Fibroblast of lung (primary cell): ENCODE results near the gene UTS2R. TPM values are rescaled to one million over a fixed set of nuclear protein-coding genes. Genes with fewer than 3 reads are reported as not detected.

Source experiments
- DNase-seq, 2 donors: peaks; one replicate each; pipeline versions ENCODE4 v3.0.0 to v3.0.0-alpha.2; 2010; ENCODE audit warnings: low read depth in 2 of 2
- H2AFZ ChIP-seq: 2 replicates; pipeline ENCODE4 v1.5.1; 2012; ENCODE audit warnings: low read length, control low read depth, inconsistent platforms
- H3K27ac ChIP-seq: 2 replicates; pipeline ENCODE4 v1.5.1; 2011; ENCODE audit warnings: low read length, control low read depth; ENCODE audit not compliant: insufficient read depth
- H3K27me3 ChIP-seq: 2 replicates; pipeline ENCODE4 v1.5.1; 2011; ENCODE audit warnings: mild to moderate bottlenecking, low read length; ENCODE audit not compliant: control insufficient read depth, insufficient read depth
- H3K36me3 ChIP-seq: 2 replicates; pipeline ENCODE4 v1.5.1; 2011; ENCODE audit warnings: low read length; ENCODE audit not compliant: control insufficient read depth, insufficient read depth
- H3K4me1 ChIP-seq: 2 replicates; pipeline ENCODE4 v1.5.1; 2011; ENCODE audit warnings: low read length; ENCODE audit not compliant: control insufficient read depth, insufficient read depth; ENCODE audit errors: extremely low read depth
- H3K4me2 ChIP-seq: 2 replicates; pipeline ENCODE4 v1.5.1; 2011; ENCODE audit warnings: low read length, control low read depth; ENCODE audit not compliant: insufficient read depth; ENCODE audit errors: extremely low read depth
- H3K4me3 ChIP-seq, 4 experiments: fragments of 200-600 bp in 1 of 4; sonication (generic) in 1 of 4; replicated peaks in 1 of 4; 2 replicates each; pipeline ENCODE4 v1.5.1; 2011 to 2016; ENCODE audit warnings: low read length in 4 of 4, low read depth in 3 of 4, mild to moderate bottlenecking in 3 of 4, control low read depth in 2 of 4, inconsistent platforms in 1 of 4, mixed read lengths in 1 of 4; ENCODE audit not compliant: insufficient read depth in 1 of 4; ENCODE audit errors: control extremely low read depth in 1 of 4
- H3K79me2 ChIP-seq: 2 replicates; pipeline ENCODE4 v1.5.1; 2012; ENCODE audit warnings: mild to moderate bottlenecking, low read length, inconsistent platforms; ENCODE audit not compliant: control insufficient read depth, insufficient read depth
- H3K9ac ChIP-seq: 2 replicates; pipeline ENCODE4 v1.5.1; 2011; ENCODE audit warnings: mild to moderate bottlenecking, low read length, control low read depth; ENCODE audit not compliant: insufficient read depth
- H3K9me3 ChIP-seq: 2 replicates; pipeline ENCODE4 v1.5.1; 2012; ENCODE audit warnings: low read depth, low read length; ENCODE audit not compliant: control insufficient read depth, insufficient read depth
- H4K20me1 ChIP-seq: 2 replicates; pipeline ENCODE4 v1.5.1; 2011; ENCODE audit warnings: low read length; ENCODE audit not compliant: control insufficient read depth, insufficient read depth; ENCODE audit errors: extremely low read depth
- EZH2 ChIP-seq: IDR thresholded peaks from 2 replicates; pipeline ENCODE4 v1.5.1; 2012; ENCODE audit warnings: low read length, control low read depth, mild to moderate bottlenecking; ENCODE audit errors: missing control alignments
- polyA plus RNA-seq, 2 donors: library from polyadenylated mRNA; depleted of rRNA in 1 of 2; stranded (reverse) in 1 of 2; unstranded in 1 of 2; fragments of >200 nt; gene quantifications; 2 replicates each; pipeline ENCODE4 v1.2.1, GENCODE V29; 2011 to 2012; ENCODE audit warnings: missing spikeins in 1 of 2
- total RNA-seq: library from RNA; depleted of rRNA; stranded (reverse); fragments of >200 nt; gene quantifications from 2 replicates; pipeline ENCODE4 v1.2.1, GENCODE V29; 2014
- TF ChIP-seq, protein P1 (sequence below), 2 donors: IDR thresholded peaks in 1 of 2; conservative IDR thresholded peaks in 1 of 2; 1 replicate in 1 of 2; 2 replicates in 1 of 2; pipeline ENCODE4 v1.5.1; 2011 to 2012; ENCODE audit warnings: low read length in 2 of 2, control low read depth in 1 of 2, inconsistent platforms in 1 of 2, low read depth in 1 of 2, mild to moderate bottlenecking in 1 of 2

The UTS2R gene
- total and polyA plus RNA-seq, 2 donors (not counting 1 experiment from before 2014, with no cell fraction given) = not detected

DNA sequence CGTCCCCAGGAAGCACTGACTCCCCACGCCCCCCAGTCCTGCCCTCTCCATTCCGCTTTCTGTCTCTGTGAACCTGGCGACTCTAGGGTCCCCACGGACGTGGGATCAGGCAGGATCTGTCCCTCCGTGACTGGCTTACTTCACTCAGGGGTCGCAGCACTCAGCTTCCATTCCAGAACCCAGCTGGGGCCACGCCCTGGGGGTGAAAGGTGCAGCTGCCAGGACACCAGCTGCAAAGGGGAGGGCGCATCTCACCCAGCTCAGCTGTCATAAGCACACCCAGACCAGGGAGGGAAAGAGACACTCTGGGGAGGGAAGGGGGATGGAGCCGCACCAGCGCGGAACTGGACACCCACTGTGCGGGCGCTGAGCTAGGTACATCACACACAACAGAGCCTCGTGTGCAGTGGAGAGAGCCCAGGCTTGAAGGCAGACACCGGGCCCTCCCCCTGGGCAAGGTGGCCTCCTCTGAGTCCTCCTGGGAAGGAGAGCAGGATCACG is 28.1 kb downstream of the UTS2R start:
- TF ChIP-seq, protein P1, sequence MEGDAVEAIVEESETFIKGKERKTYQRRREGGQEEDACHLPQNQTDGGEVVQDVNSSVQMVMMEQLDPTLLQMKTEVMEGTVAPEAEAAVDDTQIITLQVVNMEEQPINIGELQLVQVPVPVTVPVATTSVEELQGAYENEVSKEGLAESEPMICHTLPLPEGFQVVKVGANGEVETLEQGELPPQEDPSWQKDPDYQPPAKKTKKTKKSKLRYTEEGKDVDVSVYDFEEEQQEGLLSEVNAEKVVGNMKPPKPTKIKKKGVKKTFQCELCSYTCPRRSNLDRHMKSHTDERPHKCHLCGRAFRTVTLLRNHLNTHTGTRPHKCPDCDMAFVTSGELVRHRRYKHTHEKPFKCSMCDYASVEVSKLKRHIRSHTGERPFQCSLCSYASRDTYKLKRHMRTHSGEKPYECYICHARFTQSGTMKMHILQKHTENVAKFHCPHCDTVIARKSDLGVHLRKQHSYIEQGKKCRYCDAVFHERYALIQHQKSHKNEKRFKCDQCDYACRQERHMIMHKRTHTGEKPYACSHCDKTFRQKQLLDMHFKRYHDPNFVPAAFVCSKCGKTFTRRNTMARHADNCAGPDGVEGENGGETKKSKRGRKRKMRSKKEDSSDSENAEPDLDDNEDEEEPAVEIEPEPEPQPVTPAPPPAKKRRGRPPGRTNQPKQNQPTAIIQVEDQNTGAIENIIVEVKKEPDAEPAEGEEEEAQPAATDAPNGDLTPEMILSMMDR (conservative IDR thresholded peaks at IDR 0.05 in 1 of 2, IDR thresholded peaks at IDR 0.05 in 1 of 2; ENCODE audit: low read depth in 1 of 2, low read length in 2 of 2) = no peak
- no peak for TF ChIP-seq EZH2
- Histone ChIP-seq H3K9me3 (no peaks in the 10 kb centered on the region), H3K4me3 (no peak overlapping the region), H2AFZ (no peak overlapping the region), H3K9ac (no peak overlapping the region), H3K4me2 (peak overlapping the region; percentile 48), H3K36me3 (peaks cover 5% of the 10 kb centered on the region), H3K79me2 (no peaks in the 10 kb centered on the region), H3K4me1 (peaks cover 20% of the 10 kb centered on the region), H3K27ac (peak overlapping the region; percentile 28), H4K20me1 (no peaks in the 10 kb centered on the region), H3K27me3 (no peaks in the 10 kb centered on the region)
- no peak for DNase-seq

DNA sequence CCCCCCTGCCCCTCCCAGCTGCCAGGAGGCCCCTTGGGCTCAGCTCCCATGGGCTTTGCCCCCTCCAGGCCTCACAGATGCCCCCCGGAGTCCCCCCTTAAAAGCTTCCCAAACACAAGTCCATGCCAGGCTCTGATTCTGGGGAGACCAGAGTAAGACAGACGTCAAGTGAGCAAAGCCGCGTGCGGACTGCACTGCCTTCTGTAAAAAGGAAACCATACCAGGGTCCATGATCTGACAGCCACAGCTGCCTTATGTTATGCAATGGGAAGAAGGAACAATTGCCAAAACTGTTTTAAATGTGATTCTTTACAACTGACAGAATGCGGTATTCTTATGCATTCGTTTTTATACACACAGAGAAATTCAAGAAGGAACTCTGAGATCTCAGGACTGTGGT is 28.6 kb downstream of the UTS2R start:
- Histone ChIP-seq H3K36me3 (peaks cover 5% of the 10 kb centered on the region), H3K27me3 (no peaks in the 10 kb centered on the region), H3K4me1 (peaks cover 20% of the 10 kb centered on the region), H3K9me3 (no peaks in the 10 kb centered on the region), H3K4me2 (no peak overlapping the region), H3K4me3 (no peak overlapping the region), H3K27ac (no peak overlapping the region), H3K9ac (no peak overlapping the region), H3K79me2 (no peaks in the 10 kb centered on the region), H2AFZ (no peak overlapping the region), H4K20me1 (no peaks in the 10 kb centered on the region)
- peak in 1 of 2 donors; percentile 72 for DNase-seq
- TF ChIP-seq EZH2 = no peak
- TF ChIP-seq, protein P1 (conservative IDR thresholded peaks at IDR 0.05 in 1 of 2, IDR thresholded peaks at IDR 0.05 in 1 of 2; ENCODE audit: low read depth in 1 of 2, low read length in 2 of 2) = no peak

DNA sequence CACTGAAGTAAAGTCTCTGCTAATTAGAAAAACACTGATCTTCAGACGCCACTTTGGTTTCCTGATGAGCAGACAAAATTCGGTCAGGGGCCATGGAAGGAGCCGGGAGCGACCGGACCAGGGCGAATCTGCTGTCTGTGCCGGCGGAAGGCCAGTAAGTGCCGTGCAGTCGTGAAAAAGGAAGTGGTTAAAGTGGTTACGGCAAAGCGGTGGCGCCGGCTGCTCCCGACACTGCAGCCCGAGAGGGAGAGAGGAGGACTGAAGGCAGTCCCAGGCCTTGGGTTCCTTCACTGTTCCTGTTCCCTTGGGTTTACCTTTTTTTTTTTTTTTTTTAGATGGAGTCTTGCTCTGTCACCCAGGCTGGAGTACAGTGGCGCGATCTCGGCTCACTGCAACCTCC is 29.3 kb downstream of the UTS2R start:
- no peak for TF ChIP-seq EZH2
- TF ChIP-seq, protein P1 (conservative IDR thresholded peaks at IDR 0.05 in 1 of 2, IDR thresholded peaks at IDR 0.05 in 1 of 2; ENCODE audit: low read depth in 1 of 2, low read length in 2 of 2) = no peak
- no peaks in the 10 kb centered on the region for H3K9me3 ChIP-seq
- no peaks in the 10 kb centered on the region for H3K27me3 ChIP-seq
- no peaks in the 10 kb centered on the region for H4K20me1 ChIP-seq
- H2AFZ ChIP-seq = no peak overlapping the region
- peaks cover 5% of the 10 kb centered on the region for H3K36me3 ChIP-seq
- no peak overlapping the region for H3K4me2 ChIP-seq
- H3K4me3 ChIP-seq = no peak overlapping the region
- H3K27ac ChIP-seq = no peak overlapping the region
- H3K9ac ChIP-seq = no peak overlapping the region
- DNase-seq = no peak
- peaks cover 20% of the 10 kb centered on the region for H3K4me1 ChIP-seq
- H3K79me2 ChIP-seq = no peaks in the 10 kb centered on the region
